Astrocyte (in vitro differentiated cells and primary cell): ENCODE results near the gene CEP128.

ENCODE experiments used
- CTCF ChIP-seq: IDR thresholded peaks from 2 replicates; pipeline ENCODE4 v1.5.1; 2011; ENCODE audit warnings: low read depth, mild to moderate bottlenecking, inconsistent platforms, low read length, moderate library complexity; ENCODE audit not compliant: insufficient read depth
- EZH2 ChIP-seq: IDR thresholded peaks from 2 replicates; pipeline ENCODE4 v1.6.1; 2012; ENCODE audit warnings: mild to moderate bottlenecking, low read length, inconsistent platforms; ENCODE audit not compliant: insufficient read depth

GRCh38 chr14:80695869-80696268 lies 245.7 kb downstream of the CEP128 start:
- TF ChIP-seq EZH2 (no peak), CTCF (no peak)
